GM18907 (cell line): ENCODE results near the gene WNT6.

Experiments
- ATAC-seq: cut with Tn5 transposase; IDR thresholded peaks from one replicate; pipeline ENCODE4 v1.9.1; 2021; ENCODE audit warnings: mild to moderate bottlenecking, moderate library complexity; ENCODE audit not compliant: unreplicated experiment

Gene WNT6

GRCh38 chr2:218859556-218859987 is at the start of gene WNT6:
TSS of gene WNT6 (plus strand) at chr2:218859805. CDS start at chr2:218860038, 233 bp downstream.
- no peak for ATAC-seq

DNA sequence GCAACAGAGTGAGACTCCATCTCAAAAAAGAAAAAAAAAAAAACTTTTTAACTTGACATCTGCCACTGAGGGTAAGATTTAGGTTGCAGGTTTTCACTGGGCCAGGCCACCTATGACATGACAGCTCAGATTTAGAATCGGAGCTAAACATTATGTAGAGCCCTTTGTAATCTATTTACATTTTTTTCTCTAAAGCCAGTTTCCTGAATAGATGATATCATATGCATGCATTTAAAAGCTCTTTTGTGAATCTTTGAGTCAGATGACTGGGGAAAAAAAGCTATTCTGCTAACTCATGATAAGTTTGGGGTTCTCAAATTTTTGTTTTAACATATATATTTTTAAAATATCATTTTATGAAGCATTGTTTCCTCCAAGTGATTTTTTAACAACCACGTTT is 49.3 kb upstream of the WNT6 start:
- no peak for ATAC-seq

- no peak for ATAC-seq
These were observed 48.2 kb upstream of the WNT6 start for GRCh38 chr2:218811382-218811781.

DNA sequence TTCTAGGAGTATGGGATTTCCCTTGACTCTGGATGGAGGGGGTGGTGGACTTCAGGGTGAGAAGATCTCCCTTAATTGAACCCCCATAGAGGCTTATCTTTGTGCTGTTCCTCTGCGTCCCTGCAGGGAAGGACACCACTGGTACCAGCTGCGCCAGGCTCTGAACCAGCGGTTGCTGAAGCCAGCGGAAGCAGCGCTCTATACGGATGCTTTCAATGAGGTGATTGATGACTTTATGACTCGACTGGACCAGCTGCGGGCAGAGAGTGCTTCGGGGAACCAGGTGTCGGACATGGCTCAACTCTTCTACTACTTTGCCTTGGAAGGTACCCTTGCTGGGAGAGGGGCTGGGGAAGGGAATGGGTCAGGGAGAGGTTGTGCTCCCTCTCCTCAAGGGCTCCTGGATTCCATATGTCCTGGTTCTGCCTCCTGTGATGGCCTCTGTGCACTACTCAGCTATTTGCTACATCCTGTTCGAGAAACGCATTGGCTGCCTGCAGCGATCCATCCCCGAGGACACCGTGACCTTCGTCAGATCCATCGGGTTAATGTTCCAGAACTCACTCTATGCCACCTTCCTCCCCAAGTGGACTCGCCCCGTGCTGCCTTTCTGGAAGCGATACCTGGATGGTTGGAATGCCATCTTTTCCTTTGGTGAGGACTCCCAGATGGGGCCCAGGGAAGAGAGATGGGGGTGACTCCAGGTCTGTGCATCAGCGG is 47.3 kb upstream of the WNT6 start:
- ATAC-seq, result no peak

DNA sequence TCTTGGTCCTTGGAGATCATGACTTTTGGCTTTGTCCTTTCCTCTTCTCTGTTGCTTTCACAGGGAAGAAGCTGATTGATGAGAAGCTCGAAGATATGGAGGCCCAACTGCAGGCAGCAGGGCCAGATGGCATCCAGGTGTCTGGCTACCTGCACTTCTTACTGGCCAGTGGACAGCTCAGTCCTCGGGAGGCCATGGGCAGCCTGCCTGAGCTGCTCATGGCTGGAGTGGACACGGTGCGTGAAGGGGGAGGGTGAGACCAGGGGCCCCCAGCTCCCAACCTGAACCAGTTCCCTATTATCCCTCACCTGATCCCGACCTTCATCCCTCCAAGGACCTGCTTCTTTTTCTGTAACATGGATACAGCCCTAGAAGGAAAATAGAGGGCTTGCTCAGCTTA is 46.7 kb upstream of the WNT6 start:
- no peak for ATAC-seq

DNA sequence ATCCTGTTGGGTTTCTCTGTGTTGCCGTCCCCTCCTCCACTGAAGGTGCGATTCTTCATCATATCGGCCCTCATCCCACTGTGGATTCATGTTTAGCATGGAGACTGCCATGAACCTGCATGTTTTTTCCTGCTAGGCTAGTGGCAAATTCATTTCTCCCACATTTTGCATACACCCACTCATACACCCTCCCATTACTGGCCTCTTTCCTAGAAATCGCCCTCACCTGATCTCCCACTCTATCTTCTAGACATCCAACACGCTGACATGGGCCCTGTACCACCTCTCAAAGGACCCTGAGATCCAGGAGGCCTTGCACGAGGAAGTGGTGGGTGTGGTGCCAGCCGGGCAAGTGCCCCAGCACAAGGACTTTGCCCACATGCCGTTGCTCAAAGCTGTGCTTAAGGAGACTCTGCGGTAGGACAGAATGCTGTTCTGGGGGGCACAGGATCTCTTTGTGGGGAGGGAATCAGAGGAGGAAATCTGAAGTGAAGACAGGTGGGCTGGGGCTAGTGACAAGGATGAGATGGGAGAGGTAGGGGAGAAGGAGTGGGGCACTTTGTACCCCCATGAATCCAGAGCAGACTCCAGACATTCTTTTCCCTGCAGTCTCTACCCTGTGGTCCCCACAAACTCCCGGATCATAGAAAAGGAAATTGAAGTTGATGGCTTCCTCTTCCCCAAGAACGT is 45.7 kb upstream of the WNT6 start:
- ATAC-seq, result no peak

DNA sequence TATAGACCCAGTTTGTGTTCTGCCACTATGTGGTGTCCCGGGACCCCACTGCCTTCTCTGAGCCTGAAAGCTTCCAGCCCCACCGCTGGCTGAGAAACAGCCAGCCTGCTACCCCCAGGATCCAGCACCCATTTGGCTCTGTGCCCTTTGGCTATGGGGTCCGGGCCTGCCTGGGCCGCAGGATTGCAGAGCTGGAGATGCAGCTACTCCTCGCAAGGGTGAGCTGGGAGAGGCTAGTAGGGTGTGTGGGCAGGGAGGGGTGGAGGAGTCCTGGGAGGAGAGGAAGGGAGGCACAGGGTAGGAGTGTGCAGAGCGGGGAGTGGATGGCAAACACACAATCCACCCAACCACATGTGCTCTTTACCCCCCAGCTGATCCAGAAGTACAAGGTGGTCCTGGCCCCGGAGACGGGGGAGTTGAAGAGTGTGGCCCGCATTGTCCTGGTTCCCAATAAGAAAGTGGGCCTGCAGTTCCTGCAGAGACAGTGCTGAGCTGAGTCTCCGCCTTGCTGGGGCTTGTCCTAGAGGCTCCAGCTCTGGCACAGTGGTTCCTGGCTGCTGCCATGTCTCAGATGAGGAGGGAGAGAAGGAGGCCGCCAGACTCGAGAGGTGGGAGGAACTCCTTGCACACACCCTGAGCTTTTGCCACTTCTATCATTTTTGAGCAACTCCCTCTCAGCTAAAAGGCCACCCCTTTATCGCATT is 44.9 kb upstream of the WNT6 start:
- ATAC-seq, result no peak

GRCh38 chr2:218815244-218815637 is 44.4 kb upstream of the WNT6 start:
- no peak for ATAC-seq

- no peak for ATAC-seq
These were observed 44.0 kb upstream of the WNT6 start for GRCh38 chr2:218815649-218816048.

DNA sequence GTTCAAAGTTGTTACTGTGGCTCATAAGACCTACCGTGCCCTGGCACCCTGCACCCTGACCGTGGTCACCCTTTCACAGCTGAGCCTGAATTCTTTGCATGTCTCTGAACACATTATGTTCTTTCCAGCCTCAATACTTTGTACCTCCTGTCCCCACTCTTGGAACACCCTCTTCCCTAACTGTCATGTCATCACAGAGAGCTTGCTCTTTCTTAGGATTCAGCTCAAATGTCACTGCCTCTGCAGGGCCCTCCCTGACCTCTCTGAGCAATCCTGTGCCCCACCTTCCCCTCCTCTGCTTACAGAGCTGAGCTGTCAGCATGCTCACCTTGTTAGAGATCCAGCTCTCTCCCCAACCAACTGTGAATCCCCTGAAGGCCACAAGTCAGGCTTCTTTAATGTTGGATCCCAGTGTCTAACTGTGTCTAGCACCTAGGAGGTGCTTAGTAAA is 43.0 kb upstream of the WNT6 start:
- ATAC-seq, result no peak

- no peak for ATAC-seq
These were observed 40.5 kb upstream of the WNT6 start for GRCh38 chr2:218819093-218819492.

- ATAC-seq, result no peak
These were observed 38.7 kb upstream of the WNT6 start for GRCh38 chr2:218820746-218821369.

DNA sequence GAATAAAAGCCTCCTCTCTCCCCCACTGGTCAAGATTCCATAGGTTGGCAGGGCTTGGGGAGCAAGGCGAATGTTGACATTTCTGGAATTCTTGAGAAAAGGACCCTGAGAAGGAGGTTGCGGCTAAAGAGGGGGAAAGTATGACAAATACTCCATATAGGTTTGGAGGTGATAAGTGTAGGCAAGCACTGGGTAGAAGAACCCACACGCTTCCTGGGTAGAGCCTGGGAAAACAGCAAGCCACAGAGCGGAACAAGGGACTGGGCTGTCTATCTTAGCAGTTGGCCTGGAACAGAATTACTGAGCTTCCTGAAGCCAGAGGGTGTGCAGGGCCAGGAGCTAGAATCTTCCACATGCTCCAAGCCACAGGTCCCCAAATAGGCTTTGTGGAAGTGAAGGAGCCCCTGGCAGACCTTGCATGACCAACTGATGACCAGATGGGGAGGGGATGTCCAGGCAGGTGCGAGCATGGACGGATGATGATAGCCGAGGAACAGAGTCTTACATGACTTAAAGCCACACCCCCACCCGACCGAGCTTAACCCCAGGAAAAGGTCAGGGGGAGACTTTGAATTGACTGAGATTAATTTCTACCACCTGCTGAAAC is 37.9 kb upstream of the WNT6 start:
- no peak for ATAC-seq

- no peak for ATAC-seq
These were observed 37.0 kb upstream of the WNT6 start for GRCh38 chr2:218822622-218823021.

DNA sequence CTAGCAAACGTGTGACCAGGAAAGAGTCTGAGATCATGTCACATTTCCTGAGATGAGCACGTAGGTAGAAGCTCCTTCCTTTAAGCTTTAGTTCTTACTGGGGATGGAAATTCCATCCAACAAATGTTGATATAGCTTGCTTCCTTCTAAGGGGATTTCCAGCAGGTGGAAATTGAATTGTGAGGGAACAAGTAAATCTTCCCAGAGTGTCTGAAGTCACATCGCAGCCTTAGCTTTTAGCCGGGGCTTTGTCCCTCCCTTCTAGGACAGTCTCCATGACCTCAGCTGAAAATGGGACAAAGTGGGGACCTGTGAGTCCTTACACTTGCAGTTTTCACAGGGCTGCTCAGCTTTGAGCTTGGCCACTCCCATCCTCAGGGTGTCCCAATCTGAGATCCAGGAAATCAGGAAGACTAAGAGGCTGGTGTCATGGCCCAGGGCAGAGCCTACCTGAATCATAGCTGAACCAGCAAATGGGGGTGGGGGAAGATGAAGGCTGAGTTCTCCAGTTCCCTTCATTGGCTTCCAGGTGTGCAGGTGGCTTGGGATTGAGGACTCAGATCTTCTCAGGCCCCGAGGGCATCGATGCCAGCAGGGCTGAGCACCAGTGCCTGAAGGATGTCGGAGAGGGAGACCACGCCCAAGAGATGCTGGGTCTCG is 36.3 kb upstream of the WNT6 start:
- no peak for ATAC-seq

GRCh38 chr2:218824004-218824403 is 35.6 kb upstream of the WNT6 start:
- no peak for ATAC-seq

DNA sequence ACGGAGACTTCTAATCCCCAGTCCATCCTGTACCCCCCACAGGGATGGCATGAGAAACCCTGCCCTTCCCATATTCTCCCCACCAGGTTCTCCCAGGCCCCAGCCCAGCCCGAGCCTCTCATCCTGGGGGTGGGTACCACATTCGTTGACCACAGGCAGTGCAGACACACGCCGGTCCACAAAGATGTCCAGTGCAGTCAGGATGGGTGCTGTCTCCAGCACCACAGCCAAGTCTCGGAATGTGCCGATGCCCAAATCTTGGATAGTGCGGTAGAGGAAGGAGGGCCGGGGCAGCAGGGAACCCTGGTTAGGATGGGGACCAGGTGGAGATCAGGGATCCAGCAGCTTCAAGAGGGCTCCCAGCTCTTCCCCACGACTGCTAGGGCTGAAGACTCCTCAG is 32.8 kb upstream of the WNT6 start:
- ATAC-seq, result no peak

- no peak for ATAC-seq
These were observed 31.7 kb upstream of the WNT6 start for GRCh38 chr2:218827701-218828476.

DNA sequence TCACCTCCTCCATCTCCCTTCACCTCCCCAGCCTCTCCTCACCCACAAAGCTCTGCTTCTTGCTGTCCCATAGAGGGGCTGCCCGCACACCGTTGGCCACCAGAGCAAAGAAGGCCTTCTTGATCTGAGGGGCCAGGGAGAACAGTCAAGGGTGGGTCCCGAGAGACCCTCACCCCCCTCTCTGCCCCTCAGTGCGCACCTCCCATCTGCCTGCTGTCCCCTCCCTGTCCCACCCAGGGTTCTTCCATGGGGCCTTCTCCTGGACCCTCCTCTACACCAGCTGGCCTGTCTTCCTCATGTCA is 31.2 kb upstream of the WNT6 start:
- ATAC-seq, result no peak

GRCh38 chr2:218829868-218830451 is 29.6 kb upstream of the WNT6 start:
- ATAC-seq, result no peak
